AG09309 (cell line): ENCODE data around the gene GPR160.

Source experiments
- DNase-seq: peaks from one replicate; pipeline ENCODE4 v3.0.0-alpha.2; 2010; ENCODE audit warnings: low read depth
- H3K4me3 ChIP-seq: 2 replicates; pipeline ENCODE4 v1.5.1; 2011; ENCODE audit warnings: mild to moderate bottlenecking, low read depth, low read length, moderate library complexity; ENCODE audit not compliant: control insufficient read depth
- TF ChIP-seq, protein P1 (sequence below): IDR thresholded peaks from 2 replicates; pipeline ENCODE4 v1.5.1; 2011; ENCODE audit warnings: mild to moderate bottlenecking, low read depth, low read length, inconsistent platforms; ENCODE audit not compliant: insufficient read depth, control insufficient read depth; ENCODE audit errors: missing control alignments

Gene GPR160

DNA sequence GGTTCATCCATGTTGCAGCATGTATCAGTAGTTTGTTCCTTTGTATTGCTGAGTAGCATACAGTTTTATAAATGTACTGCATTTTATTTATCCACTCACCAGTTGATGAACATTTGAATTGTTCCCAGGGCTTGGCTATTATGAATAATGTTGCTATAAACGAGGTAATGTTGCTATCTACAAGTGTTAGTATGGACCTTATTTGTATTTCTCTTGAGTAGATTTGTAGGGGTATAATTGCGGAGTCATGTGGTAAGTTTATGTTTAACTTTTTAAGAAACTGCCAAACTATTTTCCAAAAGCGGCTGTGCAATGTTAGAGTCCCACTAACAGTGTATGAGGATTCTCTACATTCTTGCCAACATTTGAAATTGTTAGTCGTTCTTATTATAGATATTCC lies 13.0 kb downstream of the GPR160 start:
- TF ChIP-seq, protein P1, sequence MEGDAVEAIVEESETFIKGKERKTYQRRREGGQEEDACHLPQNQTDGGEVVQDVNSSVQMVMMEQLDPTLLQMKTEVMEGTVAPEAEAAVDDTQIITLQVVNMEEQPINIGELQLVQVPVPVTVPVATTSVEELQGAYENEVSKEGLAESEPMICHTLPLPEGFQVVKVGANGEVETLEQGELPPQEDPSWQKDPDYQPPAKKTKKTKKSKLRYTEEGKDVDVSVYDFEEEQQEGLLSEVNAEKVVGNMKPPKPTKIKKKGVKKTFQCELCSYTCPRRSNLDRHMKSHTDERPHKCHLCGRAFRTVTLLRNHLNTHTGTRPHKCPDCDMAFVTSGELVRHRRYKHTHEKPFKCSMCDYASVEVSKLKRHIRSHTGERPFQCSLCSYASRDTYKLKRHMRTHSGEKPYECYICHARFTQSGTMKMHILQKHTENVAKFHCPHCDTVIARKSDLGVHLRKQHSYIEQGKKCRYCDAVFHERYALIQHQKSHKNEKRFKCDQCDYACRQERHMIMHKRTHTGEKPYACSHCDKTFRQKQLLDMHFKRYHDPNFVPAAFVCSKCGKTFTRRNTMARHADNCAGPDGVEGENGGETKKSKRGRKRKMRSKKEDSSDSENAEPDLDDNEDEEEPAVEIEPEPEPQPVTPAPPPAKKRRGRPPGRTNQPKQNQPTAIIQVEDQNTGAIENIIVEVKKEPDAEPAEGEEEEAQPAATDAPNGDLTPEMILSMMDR, result no peak
- DNase-seq, result no peak
- H3K4me3 ChIP-seq, result no peak overlapping the region

DNA sequence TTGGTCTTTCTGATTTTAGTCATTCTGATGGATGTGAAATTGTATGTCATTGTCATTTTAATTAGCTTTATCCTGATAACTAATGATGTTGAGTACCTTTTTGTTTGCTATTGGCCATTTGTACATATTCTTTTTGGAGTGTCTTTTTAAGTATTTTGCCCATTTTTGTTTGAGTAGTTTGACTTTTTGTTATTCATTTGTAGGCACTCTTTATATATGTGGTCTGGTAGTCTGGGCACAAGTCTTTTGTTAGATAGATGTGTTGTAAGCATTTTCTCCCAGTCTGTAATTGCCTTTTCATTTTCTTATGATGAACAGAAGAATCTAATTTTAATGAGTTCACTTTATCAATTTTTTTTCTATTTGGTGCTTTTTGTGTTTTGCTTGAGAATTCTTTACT lies 14.6 kb downstream of the GPR160 start:
- no peak for DNase-seq
- H3K4me3 ChIP-seq, result no peak overlapping the region
- TF ChIP-seq, protein P1, result no peak

DNA sequence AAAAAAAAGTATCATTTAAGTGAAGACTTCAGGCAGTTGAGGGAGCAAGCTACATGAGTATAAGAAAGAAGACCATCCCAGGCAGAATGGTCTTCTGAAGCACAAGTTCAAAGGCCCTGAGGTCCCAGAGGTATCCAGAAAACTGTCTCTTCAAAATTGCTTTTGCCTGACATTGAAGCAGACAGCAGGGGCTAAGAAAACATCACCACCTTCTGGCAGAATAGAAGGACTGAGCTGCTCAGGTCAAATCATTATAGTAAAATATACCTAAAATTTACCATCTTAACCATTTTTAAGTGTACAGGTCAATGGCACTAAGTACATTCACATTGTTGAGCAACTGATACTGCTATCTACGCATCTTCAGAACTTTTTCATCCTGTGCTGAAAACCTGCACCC lies 16.4 kb downstream of the GPR160 start:
- DNase-seq, result no peak
- TF ChIP-seq, protein P1, result peak; percentile 17
- no peak overlapping the region for H3K4me3 ChIP-seq

DNA sequence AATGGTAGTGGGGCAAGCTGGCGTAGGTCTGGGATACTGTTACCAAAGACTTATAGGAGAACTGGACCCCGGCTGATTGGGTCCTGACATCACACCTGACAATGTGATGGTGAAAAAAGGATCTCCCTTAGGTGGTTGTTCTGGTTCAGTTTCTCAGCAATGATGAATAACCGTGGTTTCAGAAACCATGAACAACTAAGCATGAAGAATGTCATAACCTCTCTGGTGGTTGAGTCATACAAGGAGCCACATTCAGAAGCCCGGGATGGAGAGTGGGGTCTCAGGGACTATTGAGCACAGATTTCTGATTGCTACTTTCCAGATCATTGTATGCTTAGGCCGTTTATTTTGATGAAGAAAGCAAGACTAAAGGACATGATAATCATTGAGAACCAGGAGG lies 17.4 kb downstream of the GPR160 start:
- DNase-seq, result no peak
- TF ChIP-seq, protein P1, result no peak
- H3K4me3 ChIP-seq, result no peak overlapping the region

DNA sequence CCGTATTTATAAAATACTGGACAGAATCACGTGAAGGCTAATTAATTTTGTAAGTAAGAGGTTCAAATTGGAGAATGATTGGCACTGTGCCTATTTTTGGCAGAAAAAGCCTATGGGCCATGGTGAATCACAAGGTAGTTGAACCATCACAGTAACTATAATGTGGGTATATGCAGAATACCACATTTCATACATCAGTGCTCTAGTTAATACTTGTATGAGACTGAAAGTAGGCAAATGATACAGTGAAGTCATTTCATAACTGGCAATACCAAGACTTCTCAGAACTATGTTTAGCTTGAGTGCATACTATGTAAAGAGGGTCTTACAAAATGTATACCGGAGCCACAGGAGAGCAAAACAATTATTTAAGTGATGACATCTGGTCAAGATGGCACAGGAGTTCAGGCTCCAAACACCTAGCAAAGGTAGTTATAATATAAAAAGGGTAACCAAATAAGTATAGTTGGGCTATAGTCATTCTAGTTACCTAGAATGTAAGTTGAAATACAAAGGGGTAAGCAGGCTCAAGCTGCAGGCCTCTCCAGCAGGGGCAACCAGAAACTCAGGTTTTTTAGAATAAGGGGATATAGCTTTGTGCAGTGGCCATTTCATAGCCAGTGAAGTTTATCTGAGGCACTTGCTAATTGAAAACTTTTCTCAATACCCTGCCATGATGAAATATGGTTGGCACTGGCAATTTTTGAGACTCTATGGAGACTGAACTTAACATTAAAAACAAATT lies 19.1 kb downstream of the GPR160 start:
- TF ChIP-seq, protein P1, result no peak
- no peak for DNase-seq
- H3K4me3 ChIP-seq, result no peak overlapping the region

DNA sequence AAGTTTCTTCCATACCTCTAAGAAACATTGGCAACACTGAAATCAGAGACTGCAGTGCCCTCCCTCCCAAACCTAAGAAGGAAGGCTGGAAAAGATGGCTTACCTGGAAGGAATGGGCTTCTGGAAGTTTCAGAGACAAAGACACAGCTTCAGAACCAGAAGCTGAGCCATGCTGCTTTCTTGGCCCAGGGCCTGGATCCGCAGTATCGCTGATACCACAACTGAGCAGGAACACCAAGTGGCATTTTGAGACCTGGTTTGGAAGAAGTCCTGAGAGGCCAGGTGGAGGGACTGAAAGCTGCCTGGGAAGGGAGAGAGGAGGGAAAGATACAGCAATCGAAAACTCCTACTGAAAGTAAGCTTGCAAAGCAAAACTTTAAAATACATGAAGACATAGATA lies 19.8 kb downstream of the GPR160 start:
- TF ChIP-seq, protein P1, result no peak
- DNase-seq, result no peak
- H3K4me3 ChIP-seq, result no peak overlapping the region

DNA sequence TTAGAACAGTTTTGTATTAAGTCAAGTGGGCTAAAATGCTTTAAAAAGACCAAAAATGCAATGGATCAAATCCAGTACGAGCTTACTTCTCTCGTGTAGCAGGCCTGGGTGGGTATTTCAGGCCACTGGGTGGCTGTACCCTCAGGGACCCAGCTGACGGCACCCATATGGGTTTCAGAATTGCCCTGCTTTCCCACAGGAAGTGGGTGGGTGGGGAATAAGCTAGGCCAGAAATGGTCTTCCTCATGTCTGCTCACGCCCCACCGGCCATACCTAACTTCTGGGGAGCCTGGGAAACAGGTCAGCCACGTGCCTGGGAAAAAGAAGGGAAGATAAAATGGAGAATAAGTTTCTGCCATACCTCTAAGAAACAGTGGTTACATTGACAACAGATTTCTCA lies 20.3 kb downstream of the GPR160 start:
- H3K4me3 ChIP-seq, result no peak overlapping the region
- TF ChIP-seq, protein P1, result no peak
- no peak for DNase-seq
